Left forelimb (tissue), 1 donor: Measurements from ENCODE around the gene FHOD1.
A peak's percentile ranks its signal among the peaks of the same experiment; 100 is the strongest.

Experiments
- DNase-seq: peaks from one replicate; pipeline ENCODE4 v3.0.0-alpha.2; 2018; ENCODE audit warnings: low spot score

The FHOD1 gene

DNA sequence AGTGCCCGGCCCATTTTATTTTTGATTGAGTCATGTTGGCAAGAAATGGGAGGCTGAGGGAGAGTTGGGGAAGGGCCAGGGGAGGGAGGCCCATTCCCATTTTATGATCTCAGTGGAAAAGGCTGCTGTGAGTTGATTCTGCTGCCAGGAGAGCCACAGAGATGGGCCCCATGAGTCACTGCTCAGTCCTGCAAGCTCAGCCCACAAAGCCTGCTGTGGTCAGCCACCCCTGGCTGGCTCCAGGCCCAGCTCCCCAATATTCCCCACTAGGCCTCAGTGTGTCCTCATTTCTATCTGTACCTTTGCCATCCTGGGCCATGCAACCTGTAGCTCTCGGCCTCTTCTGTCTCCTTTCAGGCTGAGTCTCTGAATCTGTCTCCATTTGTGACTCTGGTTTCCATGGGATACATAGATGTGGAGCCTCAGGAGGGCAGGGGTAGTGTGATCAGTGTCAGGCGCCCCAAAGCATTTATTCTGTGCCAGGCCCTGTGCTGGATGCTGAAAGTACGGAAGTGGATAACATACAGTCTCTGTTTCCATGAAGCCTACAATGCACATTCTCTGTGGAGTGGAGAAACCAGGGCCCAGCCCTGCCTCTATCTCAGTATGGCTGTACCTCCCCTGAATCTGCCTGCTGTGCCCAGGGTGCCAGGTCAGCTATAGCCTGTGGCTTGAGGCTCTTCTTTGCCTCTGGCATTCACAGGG, 30.2 kb upstream of the FHOD1 start:
- no peak for DNase-seq

DNA sequence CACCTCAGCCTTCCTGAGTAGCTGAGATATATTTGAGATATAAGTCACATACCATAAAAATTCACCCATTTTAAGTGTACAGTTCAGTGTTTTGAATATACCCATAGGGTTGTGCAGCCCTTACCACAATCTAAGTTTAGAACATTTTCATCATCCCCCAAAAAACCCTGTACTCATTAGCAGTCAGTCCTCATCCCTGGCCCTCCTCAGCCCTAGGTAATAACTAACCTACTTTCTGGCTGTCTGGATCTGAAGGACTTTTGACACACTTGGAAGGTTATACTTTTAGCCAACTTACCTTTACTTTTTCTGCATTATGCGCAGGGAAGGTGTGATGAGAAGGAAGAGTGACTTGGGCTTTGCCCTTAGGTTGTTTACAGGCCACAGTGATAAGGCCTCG, 28.0 kb upstream of the FHOD1 start:
- no peak for DNase-seq

DNA sequence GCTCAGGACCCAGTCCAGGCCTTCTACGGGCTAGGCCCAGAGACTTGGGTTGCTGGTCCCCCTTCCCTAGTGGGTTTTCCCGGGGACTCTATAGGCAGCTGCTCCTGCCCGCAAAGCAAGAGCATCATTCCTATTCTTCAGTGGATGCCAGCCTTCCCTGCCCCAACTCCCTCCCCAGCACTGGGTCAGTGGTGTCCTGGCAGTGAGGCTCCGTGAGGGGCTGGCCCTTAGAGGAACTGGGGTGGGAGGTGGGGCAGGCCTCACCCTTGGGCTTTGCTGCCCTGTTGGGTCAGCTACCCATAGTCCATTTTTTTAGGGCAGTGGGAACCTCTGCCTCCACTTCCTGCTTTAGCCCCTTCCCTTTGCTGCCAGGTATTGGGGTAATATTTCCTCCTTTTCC, 24.2 kb upstream of the FHOD1 start:
- DNase-seq, result no peak

DNA sequence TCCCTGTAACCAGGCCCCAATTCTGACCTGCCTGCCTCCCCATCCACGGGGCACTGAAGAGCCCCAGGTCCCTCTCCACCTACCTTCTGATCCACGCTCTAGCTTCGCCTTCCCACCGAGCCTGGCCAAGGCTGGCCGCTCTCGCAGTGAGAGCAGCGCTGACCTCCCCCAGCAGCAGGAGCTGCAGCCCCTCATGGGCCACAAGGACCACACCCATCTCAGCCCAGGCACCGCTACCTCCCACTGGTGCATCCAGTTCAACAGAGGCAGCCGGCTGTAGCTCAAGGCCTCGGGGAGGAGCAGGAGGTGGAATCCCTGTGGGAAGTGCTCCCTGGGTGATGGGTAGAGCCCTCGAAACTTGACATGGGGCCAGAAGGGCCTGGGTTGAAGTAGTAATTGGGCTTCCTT, 23.7 kb upstream of the FHOD1 start:
- DNase-seq, result no peak

DNA sequence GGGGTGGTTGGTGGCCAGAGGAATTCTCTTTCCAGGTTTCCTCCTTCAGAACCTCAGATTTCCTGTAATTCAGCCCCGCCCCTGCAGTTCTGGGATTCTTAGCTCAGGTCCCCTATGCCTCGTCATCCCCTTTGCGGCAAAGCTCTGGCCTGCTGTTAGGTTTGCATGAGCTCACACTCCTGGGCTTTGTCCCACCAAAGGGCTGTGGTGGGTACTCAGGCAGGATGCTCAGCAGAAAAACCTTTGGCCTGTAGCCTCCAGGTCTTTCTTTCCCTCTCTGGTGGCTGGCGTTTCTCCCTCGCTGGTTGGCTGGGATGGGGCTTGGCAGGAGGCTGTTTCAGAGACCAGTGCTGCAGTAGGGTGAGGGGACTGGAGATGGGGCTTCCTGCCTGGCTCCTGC, 22.5 kb upstream of the FHOD1 start:
- no peak for DNase-seq

DNA sequence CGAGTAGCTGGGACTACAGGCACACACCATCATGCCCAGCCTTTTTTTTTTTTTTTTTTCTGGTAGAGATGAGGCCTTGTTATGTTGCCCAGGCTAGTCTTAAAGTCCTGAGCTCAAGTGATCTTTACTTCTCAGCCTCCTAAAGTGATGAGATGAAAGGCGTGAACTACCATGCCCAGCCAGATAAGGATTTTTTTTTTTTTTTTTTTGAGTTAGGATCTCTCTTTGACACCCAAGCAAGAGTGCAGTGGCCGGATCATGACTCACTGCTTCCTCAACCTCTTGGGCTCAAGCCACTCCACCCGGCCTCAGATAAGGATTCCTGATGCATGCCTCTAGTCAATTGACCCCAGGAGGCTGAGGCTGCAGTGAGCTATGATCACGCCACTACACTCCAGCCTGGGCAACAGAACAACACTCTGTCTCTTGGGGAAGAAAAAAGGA, 20.9 kb upstream of the FHOD1 start:
- DNase-seq, result no peak

DNA sequence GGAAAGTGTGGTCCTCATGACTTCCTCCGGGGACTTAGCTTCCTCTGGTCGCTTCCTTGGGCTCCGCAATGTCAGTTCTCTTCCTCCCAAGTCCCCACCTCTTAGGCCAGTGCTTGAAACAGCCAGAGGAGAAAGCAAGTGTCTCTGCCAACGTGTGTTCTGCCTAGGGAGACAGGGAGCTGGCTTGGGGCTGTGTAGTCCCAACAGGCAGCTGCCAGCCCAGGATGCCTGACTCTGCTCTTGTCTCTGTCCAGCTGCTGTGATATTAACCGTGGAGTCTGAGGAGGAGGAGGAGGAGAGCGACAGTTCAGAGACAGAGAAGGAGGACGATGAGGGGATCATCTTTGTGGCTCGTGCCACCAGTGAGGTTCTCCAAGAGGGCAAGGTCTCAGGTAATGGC, 18.6 kb upstream of the FHOD1 start:
- peak; percentile 46 for DNase-seq

DNA sequence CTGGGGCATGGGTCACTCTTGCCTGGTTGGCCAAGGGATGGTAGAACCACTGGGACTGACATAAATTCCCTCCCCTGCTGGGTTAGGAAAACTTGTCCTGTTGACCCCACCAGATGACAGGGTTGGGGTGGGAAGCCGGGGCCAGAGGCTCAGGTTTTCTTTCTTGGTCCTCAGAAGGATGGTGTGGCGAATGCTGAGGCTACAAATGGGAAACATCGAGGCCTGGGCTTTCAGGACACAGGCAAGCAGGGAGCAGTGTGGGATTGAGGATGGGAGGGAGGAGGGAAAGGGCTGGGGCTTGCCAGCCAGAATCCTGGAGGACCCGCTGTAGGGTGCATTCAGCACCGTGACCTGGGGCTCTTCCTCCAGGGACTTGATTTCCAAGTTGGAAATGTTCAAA, 17.6 kb upstream of the FHOD1 start:
- no peak for DNase-seq

DNA sequence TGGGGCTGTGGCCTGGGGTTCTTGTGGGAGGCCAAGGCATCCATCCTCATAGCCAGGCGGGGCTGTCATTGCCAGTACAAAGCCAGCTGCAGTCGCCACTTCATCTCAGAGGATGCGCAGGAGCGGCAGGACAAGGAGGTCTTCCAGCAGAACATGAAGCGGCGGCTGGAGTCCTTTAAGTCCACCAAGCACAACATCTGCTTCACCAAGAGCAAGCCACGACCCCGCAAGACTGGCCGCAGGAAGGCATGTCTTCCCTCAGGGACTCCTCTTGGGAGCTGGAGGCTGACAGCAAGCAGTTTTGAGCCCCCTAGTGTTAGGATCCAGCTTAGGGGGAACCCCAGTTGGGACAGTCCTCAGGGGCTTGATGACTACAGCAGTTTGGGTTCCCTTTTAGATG, 17.0 kb upstream of the FHOD1 start:
- DNase-seq, result no peak

DNA sequence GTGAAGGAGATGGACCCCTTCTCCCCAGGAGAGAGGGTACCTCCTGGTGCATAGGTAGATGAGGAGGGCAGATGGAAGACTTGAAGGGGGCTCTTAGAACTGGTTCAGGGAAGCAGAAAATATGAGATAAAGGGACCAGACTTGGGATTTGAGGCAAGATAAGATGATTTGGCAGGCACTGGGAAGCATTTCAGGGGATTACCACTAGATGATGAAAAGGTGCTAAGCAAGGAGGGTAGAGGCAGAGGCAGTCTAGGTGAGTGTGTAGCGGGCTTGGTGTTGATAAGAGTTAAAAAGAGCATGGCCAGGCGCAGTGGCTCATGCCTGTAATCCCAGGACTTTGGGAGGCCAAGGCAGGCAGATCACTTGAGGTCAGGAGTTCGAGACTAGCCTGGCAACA, 15.9 kb upstream of the FHOD1 start:
- no peak for DNase-seq

DNA sequence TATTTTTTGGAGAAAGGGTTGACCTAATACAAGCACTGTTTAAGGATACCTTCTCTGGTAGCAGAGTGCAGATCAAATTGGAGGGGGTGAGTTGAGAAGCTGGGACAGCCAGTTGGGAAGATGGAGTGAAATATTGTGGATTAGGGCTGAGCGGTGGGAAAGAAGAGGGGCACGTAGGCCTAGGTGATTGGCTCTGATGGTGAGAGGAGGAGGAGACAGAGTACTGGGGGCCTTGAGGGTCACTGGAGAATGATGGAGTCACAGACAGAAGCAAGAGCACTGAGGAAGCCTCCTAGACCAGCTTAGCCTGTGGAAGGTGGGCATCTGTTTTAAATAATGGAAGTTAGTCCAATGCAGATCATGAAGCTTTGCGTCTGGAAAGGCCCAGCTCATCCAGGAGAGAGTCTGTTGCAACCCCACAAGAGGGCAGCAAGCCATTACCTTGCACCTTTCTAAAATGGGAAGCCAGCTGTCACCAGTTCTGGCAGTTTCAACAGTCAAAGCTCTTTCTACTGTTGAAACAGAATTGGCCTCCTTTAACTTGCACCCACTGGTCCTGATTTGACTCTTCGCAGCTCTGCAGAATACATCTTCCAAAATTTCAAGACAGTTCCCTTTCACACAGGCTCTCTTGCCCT, 13.3 kb upstream of the FHOD1 start:
- peak; percentile 58 for DNase-seq

DNA sequence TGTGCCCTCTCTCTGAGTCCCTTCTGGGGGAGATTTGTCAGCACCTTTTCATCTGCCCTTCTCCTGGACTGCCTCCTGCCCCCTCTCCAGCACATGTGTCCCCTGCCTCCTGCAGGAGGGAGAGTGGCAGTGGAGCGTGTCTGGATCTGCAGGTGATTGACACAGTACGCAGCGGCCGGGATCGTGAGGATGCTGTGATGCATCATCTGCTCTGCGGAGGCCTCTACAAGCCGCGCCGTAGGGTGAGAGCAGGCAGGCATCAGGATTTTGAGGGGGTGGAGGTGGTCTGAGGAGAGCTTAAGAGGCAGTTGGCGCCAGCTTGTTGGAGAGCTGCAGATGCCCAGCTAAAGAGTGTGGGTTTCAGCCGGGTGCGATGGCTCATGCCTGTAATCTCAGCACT, 12.4 kb upstream of the FHOD1 start:
- no peak for DNase-seq

DNA sequence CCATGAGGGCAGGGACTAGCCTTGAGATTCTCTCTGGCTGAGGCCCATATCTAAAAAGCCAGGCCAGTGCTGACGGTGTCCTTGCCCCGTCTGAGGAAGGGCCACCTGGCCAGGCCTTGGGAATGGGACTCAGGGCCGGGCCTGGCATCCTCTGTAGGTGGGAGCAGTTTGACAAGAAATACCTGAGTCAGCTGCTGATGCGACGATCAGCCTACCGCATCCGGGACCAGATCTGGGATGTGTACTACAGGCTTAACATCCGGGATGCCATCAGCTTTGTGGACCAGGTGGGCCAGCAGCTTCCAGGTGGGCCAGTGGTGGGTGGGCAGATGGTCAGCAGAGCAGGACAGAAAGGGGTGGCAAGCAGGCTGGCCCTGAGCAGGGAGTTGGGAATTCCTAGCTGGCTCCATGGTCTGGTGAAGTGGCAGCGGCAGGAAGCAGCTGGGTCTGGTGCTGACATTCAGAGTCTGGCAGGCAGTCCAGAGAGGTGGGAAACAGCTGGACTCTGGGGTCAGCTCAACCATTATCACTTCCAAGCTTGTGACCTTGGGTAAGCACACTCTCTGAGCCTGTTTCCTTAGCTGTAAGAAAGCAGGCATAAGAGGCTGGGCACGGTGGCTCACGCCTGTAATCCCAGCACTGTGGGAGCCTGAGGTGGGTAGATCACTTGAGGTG, 11.0 kb upstream of the FHOD1 start:
- peak; percentile 44 for DNase-seq

DNA sequence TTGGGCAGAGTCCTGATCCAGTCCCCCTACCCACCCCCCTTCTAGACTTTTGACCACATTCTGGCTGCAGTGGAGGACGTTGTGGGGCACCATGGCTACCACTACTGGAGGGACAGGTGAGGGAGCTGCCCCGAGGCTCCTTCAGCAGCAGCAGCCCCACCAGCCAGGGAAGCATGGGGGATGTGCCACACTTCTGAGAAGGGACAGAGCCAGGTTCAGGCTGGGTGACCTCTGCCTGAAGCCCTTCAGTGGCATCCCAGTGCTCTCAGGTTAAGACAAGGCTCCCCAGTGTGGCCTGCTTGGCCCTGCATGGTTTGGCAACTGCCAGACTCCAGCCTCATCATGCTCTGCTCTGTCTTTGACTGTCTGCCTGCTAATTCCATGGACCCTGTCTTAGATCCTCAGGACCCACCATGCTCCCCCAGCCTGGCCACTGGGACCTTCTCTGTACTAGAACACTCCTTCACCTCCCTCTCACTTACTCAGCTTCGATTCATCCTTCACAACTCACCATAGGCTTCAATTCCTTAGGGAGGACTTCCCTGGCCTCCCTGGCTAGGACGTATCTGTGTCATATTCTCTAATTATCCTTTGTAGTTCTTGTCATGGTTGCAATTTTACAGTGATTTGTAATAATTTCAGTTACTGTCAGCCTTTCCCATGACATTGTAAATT, 10.3 kb upstream of the FHOD1 start:
- peak; percentile 44 for DNase-seq

DNA sequence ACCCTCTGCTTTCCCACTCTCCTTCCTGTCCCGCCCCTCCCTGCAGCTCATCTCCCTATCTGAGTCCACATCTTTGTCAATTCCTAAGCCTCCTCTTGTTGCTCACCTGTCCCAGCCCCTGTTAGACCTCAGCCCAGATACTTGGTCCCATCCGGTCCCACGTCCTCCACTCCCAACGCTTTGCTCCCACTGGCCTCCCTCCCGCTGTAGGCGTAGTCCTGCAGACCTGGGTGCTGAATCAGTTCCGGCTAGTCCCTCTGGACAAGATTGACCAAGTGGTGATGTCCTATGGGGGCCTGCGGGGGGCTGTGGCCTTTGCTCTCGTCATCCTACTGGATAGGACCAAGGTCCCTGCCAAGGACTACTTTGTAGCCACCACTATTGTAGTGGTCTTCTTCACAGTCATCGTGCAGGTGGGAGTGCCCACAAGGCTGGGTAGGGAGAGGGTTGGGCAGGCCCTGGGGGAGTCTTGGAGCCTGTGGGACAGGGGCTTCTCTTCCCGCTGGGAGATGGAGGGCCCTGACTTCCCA, 9.5 kb upstream of the FHOD1 start:
- peak; percentile 52 for DNase-seq

DNA sequence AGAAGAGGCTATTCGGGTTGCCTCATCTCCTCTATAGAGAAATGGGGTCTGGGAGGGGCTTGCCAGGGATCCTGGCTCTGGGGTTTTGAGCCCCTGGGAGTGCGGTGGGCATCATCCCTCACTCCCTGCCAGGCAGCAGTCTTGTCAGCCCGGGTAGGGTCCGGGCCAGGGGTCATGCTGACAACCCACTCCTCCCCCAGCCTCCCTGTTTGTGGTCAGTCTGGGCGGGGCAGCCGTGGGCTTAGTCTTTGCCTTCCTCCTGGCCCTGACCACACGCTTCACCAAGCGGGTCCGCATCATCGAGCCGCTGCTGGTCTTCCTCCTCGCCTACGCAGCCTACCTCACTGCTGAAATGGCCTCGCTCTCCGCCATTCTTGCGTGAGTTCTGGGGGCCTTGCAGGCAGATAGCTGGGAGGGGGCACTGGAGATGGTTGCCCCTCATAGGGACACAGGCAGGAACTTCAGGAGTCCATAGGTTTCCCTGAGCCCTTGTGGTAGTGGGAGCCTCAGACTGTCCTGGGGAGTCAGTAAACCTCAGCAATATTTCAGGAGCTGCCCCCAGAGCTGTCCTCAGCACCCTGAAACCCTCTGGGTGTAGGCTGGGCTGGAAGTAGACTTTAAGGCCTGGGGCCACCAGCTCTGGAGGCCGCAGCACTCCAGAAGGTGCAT, 8.4 kb upstream of the FHOD1 start:
- DNase-seq, result peak; percentile 52

DNA sequence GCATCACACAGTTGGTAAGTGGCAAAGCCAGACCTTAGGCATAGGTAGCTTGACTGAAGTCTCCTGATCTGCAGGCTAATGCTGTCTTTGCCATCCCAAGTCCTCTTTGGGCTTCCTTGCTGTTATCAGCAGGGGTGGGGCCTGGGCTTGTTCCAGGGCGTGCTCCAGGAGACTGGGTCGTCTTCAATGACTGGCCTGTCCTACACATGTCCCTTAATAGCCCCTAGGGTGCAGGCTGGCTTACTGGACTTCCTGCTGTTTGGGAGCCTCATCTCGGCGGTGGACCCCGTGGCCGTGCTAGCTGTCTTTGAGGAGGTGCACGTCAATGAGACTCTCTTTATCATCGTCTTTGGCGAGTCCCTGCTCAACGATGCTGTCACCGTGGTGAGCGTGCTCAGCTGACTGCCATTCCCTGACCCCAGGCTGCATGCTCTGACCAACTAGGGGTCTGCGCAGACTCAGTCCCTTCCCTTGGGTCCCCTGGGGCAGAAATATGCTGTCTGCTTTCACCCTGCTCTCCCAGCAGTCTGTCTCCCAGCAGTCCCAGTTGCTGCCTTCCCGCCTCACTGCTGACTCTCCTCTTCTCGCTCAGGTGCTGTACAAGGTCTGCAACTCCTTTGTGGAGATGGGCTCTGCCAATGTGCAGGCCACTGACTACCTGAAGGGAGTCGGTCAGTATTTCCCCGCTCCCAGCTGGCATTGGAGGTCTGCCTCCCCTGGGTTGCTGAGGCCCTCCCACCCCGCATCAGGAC, 7.7 kb upstream of the FHOD1 start:
- DNase-seq, result peak; percentile 37

DNA sequence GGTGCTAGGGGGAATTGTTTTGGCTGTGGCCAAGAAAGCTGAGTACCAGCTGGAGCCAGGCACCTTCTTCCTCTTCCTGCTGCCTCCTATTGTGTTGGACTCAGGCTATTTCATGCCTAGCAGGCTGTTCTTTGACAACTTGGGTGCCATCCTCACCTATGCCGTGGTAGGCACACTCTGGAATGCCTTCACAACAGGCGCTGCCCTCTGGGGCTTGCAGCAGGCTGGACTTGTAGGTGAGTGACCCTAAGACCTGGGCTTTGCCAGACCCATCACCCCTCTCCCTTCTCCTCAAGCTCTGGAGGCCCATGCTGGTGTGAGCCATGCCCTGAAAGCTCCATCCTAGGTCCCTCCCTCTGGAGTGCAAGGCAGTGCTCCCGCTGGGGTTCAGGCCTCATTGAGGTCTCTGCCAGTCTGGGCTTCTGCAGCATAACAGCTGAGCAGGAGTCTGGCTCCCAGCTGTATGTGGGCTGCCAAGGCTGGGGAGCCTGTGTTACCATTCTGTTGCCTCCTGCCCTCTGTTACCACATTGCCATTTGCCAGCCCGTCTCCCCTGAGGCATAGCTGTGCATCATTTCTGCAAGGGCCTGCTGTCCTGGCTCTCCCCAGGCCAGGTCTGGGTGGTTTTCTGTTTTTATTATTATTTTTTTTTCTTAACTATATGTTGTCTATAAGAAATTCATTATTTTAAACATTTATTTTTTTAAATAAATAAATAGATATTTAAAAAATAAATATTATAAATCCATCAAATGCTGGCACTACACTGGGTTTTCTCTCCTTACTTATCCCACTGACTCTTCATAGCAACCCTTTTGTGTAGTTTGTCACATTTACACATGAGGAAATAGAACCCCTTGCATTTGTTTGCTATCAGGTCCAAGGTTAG, 5.6 kb upstream of the FHOD1 start:
- DNase-seq, result peak; percentile 53

DNA sequence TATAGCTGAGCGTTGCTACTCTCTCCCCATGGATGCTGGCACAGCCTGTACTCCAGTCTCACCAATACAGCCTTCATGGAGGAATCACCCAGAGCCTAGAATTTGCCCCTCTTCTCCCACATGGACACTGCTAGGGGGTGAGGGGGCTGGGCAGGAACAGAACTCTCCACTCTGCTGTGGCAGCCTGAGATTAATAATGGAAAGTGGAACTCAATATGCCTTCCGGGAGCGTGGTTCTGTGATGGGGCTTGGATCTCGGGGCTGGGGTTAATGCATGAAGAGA, 2.7 kb upstream of the FHOD1 start:
- peak; percentile 53 for DNase-seq
